Retinal pigment epithelial cell (primary cell): ENCODE measurements around the gene DNM1.
"Not testable (repeated sequence)": the region's sequence is repeated elsewhere in the genome, so short reads cannot be mapped to it uniquely, and the experiment has no call there.

Source experiments
- DNase-seq: peaks from one replicate; pipeline ENCODE4 v3.0.0-alpha.2; 2010; ENCODE audit warnings: low read depth
- H3K4me3 ChIP-seq: 2 replicates; pipeline ENCODE4 v1.5.1; 2011; ENCODE audit warnings: mild to moderate bottlenecking, low read length, control low read depth, moderate library complexity
- CTCF ChIP-seq: conservative IDR thresholded peaks from 2 replicates; pipeline ENCODE4 v1.5.1; 2011; ENCODE audit warnings: low read depth, low read length, control low read depth, inconsistent platforms

DNM1 gene

GRCh38 chr9:128226412-128226801 is 23.2 kb downstream of the DNM1 start:
- no peak overlapping the region for H3K4me3 ChIP-seq
- no peak for TF ChIP-seq CTCF
- DNase-seq, result no peak

GRCh38 chr9:128230897-128231296 is 27.7 kb downstream of the DNM1 start:
- DNase-seq, H3K4me3 ChIP-seq: not testable (repeated sequence)

GRCh38 chr9:128231638-128232527 is 28.7 kb downstream of the DNM1 start:
- H3K4me3 ChIP-seq, result no peak overlapping the region
- DNase-seq, result no peak
- TF ChIP-seq CTCF, result no peak

GRCh38 chr9:128232528-128233428 is 29.6 kb downstream of the DNM1 start:
- no peak overlapping the region for H3K4me3 ChIP-seq
- no peak for TF ChIP-seq CTCF

GRCh38 chr9:128233817-128234406 is 30.7 kb downstream of the DNM1 start:
- no peak for DNase-seq
- H3K4me3 ChIP-seq, result no peak overlapping the region
- TF ChIP-seq CTCF, result no peak

More at GRCh38 chr9:128232528-128233428, 29.6 kb downstream of the DNM1 start:
- no peak for DNase-seq

- no peak overlapping the region for H3K4me3 ChIP-seq
- no peak for DNase-seq
- no peak for TF ChIP-seq CTCF
These were observed 38.9 kb downstream of the DNM1 start for GRCh38 chr9:128242124-128242523.

- TF ChIP-seq CTCF, result no peak
- H3K4me3 ChIP-seq, result no peak overlapping the region
- no peak for DNase-seq
These were observed 39.6 kb downstream of the DNM1 start for GRCh38 chr9:128242828-128243214.
